Measurements from ENCODE around the gene KCNQ1. TPM values are rescaled to one million over a fixed set of nuclear protein-coding genes. Genes with fewer than 3 reads are reported as not detected.

Gene KCNQ1
- total and polyA plus RNA-seq, 9 of the 15 experiments (the other 6 are each of a cell fraction or from before 2014, with no cell fraction given), result 0.44 TPM; not detected in 8

GRCh38 chr11:2892215-2892966 is 447.6 kb downstream of the KCNQ1 start (continued):
- TF ChIP-seq IRF1 (CRISPR knock-in tag; IDR thresholded peaks at IDR 0.05; ENCODE audit: borderline replicate concordance), result peak; percentile 27; the same call in 1 of the 2 replicates
- no peak for TF ChIP-seq ZNF133 (CRISPR knock-in tag; IDR thresholded peaks at IDR 0.05)
- TF ChIP-seq NCOR1 (IDR thresholded peaks at IDR 0.05), result no peak
- TF ChIP-seq RBBP5 (IDR thresholded peaks at IDR 0.05; ENCODE audit: borderline replicate concordance, insufficient read depth, low read length, poor library complexity, severe bottlenecking), result peak; percentile 31
- no peak for TF ChIP-seq ASH1L (IDR thresholded peaks at IDR 0.05; ENCODE audit: borderline replicate concordance, low read depth, partially characterized antibody)
- peak; percentile 91 for TF ChIP-seq MAX (CRISPR knock-in tag; IDR thresholded peaks at IDR 0.05)
- peak; percentile 69; the same call in 1 of the 2 replicates for TF ChIP-seq ZNF232 (CRISPR knock-in tag; IDR thresholded peaks at IDR 0.05)
- TF ChIP-seq EHMT2 (IDR thresholded peaks at IDR 0.05), result 0 out of 2 replicates have a peak, but pooled peaks have one; percentile 26
- TF ChIP-seq LCOR (CRISPR knock-in tag; IDR thresholded peaks at IDR 0.05), result peak; percentile 57; the same call in 1 of the 2 replicates
- TF ChIP-seq EP400 (IDR thresholded peaks at IDR 0.05), result peak; percentile 61
- TF ChIP-seq ZNF699 (CRISPR knock-in tag; IDR thresholded peaks at IDR 0.05; ENCODE audit: insufficient replicate concordance), result no peak
- TF ChIP-seq BRD4 (IDR thresholded peaks at IDR 0.05), result 0 out of 2 replicates have a peak, but pooled peaks have one; percentile 35
- 0 out of 2 replicates have a peak, but pooled peaks have one; percentile 24 for TF ChIP-seq ZNF589 (CRISPR knock-in tag; IDR thresholded peaks at IDR 0.05; ENCODE audit: low read depth)
- TF ChIP-seq ZNF511 (CRISPR knock-in tag; IDR thresholded peaks at IDR 0.05), result peak; percentile 50; the same call in 1 of the 2 replicates
- TF ChIP-seq SMC3 (conservative IDR thresholded peaks at IDR 0.05; ENCODE audit: insufficient read depth, low read depth, low read length), result peak; percentile 97
- TF ChIP-seq HOXB6 (CRISPR knock-in tag; IDR thresholded peaks at IDR 0.05; ENCODE audit: borderline replicate concordance), result no peak
- peak; percentile 69 for TF ChIP-seq TFAP4 (CRISPR knock-in tag; IDR thresholded peaks at IDR 0.05; ENCODE audit: borderline replicate concordance)
- TF ChIP-seq CTCF (IDR thresholded peaks at IDR 0.05 in 2 of 3, conservative IDR thresholded peaks at IDR 0.05 in 1 of 3; ENCODE audit: insufficient read depth in 2 of 3, low read depth in 1 of 3, low read length in 3 of 3), result peak; percentile 88 to 93 (median 93)
- TF ChIP-seq ZFX (CRISPR knock-in tag; IDR thresholded peaks at IDR 0.05), result peak; percentile 83
- TF ChIP-seq NFIC (IDR thresholded peaks at IDR 0.05), result 0 out of 2 replicates have a peak, but pooled peaks have one; percentile 3
- TF ChIP-seq ZNF143 (CRISPR knock-in tag; IDR thresholded peaks at IDR 0.05), result no peak
- no peak; the same call in 1 of the 2 replicates for TF ChIP-seq MTA3 (IDR thresholded peaks at IDR 0.05; ENCODE audit: borderline replicate concordance)
- TF ChIP-seq RBM22 (IDR thresholded peaks at IDR 0.05; ENCODE audit: low read depth, low read length, poor library complexity, severe bottlenecking), result peak; percentile 20
